T-helper 9 cell (primary cell): Measurements from ENCODE around the gene C19orf38.

Experiments
- DNase-seq: peaks from one replicate; pipeline ENCODE4 v3.0.0-alpha.2; 2020

C19orf38 gene

GRCh38 chr19:10915130-10916091 is 67.2 kb downstream of the C19orf38 start:
- DNase-seq, result no peak

GRCh38 chr19:10916602-10917001 is 68.4 kb downstream of the C19orf38 start:
- no peak for DNase-seq

GRCh38 chr19:10918359-10918758 is 70.1 kb downstream of the C19orf38 start:
- no peak for DNase-seq
